HG03095 (cell line): ENCODE data around the gene SLC24A5.
A peak's percentile ranks its signal among the peaks of the same experiment; 100 is the strongest.

Source experiments
- ATAC-seq: cut with Tn5 transposase; IDR thresholded peaks from one replicate; pipeline ENCODE4 v1.9.1; 2021; ENCODE audit warnings: moderate library complexity; ENCODE audit not compliant: unreplicated experiment

The SLC24A5 gene

DNA sequence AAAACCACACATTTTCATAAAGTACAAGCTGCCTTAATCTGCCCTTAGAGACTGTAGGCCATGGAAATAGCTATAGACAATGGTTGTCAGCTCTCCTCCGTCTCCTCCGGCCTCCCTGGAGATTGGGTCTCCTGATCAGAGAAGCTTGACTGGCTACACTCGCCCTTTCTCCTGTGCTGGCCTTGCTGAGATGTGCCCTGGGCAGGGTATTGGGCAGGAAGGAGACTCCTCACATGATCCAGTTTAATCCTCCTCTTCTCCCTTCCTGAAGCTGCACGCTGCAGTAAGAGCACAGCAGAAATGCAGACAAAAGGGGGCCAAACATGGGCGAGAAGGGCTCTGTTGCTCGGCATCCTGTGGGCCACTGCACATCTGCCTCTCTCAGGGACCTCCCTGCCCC, at the start of gene SLC24A5:
Gene SLC24A5 (plus strand): TSS at position 246 of the 400 bp plus-strand sequence. CDS start 55 bp downstream, at position 301.
- ATAC-seq = no peak

DNA sequence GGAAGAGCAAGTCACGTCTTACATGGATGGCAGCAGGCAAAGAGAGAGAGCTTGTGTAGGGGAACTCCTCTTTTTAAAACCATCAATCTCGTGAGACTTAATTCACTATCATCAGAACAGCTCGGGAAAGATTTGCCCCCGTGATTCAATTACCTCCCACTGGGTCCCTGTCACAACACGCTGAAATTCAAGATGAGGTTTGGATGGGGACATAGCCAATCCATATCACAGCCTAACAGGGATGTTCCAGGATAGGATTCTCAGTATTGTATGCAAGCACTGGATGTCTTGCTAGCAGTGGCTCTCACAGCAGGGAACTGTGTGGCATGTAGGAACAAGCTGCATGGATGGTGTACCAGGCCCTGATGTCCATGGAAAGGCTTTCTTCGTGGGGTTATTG, 47.8 kb upstream of the SLC24A5 start:
- ATAC-seq = no peak

DNA sequence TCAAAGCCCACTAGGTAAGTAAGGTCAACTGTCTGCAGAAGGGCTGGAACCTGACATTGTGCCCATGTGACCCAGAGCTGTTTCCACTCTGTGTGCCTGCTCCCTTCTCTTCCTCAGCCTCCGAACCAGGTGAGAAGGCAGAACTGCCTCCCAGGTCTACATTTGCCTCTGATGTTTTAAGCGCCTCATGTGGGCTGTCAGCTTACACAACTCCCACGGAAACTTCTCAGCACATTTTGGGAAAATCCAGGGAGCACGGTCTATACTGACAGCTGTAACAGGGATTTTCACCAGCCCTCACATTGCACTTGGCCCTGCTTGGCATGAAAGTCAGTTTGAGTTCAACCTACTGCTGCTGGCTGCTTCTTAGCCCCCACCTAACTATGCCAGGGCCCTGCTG, 46.9 kb upstream of the SLC24A5 start:
- ATAC-seq = no peak

DNA sequence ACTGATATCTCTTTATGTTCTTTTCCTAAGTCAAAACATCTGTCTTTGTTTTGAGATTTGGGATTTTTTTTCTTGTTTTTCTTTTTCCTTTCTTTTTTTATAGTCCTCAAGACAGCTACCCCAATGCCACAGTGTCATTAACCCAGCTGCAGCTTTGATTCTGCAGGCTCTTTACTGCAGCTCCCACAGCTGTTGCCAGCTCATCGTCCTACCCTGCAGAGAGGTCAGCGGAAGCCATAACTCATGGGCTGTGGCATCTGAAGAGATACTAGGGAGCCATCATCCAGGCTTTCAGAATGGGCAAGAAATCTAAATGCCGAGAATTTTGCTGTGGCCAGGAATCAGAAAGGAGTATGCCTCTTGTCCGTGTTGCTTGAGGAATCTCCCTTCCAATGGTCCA, 44.3 kb upstream of the SLC24A5 start:
- no peak for ATAC-seq

DNA sequence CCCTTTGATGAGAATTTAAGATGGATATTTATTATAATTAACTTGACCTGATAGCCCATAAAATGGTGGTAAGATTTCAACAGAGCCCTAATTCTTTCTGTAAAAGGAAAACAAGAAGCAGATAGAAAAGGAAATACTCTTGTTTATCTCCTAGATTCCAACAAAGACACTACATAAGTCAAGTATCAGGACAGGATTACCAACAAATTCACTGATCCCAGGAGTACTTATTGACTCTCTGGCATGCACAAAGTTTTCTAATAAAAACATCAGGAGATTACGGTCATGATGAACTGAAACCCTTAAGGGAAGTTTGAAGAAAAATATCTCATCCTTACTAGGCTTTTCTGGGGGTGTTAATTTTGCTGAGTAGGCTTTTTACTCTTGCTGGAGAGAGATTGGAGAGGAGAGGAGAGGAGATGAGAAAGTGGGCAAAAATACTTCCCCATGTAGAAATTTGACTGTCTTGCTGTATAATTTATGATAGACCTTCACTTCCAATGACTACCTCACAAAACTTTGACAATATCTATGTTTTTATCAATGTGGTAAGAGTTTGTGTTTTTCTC, 43.1 kb upstream of the SLC24A5 start:
- no peak for ATAC-seq

DNA sequence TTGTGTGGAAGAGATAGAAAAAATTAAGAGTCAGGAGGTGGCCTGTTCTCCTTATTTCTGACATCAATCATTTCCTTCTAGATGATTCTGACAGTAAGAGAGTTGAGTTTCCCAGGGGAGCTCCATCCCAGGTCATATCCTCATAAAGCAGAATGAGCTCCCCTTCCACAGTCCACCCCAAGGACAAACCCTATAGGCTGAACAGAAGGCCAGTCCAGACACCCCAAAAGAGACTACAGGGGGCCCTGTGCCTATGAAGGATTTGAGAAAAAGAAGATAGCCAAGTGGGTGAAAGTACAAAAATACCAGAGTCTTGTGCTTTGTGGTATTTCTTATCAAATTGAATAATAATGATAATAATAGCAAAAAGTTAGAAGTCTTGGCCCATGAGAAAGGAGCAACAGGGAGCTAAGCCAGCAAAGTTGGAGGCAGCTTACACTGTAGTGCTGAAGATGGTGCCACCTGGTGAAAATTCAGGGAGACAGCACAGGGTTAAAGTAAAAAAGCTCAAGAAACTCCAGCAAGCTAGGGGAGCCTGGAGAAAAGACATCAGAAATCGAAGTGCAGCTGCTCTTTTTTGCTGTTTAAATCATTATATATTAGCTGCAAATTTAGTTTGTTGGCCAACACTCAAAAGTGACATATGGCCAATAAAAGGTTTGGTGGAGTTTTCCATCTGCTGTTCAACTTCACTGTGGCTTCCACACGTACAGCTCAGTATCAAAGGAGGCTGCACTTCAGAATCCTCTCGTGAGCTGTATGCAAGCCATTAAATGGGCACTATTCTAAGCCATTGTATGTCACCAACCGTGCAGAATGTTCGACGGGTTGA, 35.8 kb upstream of the SLC24A5 start:
- ATAC-seq = no peak

DNA sequence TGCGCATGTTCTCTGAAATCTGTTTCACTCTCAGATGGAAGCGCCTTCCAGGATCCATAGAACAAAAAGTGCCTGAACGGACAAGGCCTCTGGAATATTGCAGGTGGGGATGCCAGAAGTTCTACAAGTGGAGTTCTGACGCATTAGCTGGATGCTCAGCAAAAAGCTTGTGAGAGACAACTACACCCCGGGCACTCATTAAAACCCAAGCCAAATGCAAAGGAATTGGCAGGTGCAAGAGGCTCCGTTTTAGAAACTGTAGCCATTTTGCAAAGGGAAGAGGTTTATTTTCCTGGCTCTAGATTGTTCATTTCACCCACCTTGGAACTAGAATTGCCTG, 35.2 kb upstream of the SLC24A5 start:
- ATAC-seq = no peak

DNA sequence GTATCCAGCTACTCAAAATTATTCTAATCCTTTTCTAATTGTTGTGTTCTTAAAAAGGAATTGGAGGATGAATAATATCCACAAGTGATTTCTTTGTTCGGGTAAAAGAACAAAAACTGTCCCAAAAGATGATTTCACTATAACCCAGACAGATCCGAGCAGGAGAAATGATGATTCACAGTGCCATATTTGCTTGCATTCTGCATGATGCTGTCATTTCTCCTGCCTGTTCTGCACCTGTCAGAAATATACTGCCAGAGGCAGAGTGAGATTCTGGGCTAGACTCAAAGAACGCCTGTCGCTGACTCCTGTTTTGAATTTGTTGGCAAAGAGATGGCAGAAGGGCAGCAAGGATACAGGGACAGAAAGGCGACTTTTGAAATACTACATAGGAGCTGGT, 34.7 kb upstream of the SLC24A5 start:
- ATAC-seq = no peak

DNA sequence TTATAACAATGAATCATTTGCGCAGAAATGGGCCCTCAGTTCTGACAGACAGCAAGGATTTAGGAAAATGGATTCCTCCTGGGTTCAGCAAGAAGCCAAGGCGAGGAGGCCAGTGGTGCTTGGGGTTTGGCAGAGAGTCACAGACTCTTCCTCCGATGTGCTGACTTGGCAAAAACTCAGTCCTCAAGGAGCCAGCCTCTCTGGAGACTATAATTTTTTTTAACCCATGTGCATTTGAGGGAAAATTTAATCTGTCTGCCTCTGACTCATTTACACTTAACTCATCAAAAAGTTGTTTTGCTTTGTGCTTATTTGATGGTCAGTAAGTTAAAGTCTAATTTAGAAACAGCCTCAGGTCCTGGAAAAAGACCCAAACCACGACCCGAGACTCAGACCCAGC, 34.2 kb upstream of the SLC24A5 start:
- ATAC-seq = no peak

DNA sequence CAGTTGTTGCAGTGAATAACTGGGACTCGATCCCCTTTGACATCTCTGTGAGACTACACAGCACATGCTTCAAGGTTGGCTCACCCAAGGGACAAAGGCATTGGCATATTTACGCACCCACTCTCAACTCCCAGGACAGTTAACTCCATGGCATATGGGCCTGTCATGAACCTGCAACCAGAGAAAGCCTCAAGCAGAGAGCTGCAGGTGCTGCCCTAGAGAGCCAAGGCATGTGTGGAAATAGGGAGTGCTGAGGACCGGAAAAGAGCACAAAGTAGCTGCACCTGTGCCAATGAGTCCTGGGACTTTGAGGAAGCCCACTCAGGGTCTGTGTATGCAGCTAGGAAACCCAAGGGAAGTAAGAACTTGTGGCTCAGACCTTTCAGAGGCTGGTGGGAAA, 32.9 kb upstream of the SLC24A5 start:
- no peak for ATAC-seq

DNA sequence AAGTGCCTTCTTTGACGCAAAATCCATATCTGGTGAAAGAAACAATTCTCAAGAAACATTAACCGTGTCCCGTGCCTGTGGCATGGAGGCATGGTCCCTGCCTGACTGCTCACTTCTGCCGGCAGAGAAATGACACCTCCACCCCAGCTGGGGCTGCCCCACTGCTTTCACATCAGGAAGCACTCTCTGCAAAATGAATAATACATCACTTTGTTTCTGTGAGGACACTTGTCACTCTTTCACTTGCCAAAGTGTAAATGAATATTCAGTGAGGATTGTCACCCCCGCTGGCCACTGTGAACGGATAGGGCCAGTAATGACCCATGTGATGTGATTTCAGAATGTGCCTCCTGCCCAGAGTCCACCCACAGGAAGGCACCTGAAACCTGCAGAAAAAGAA, 31.1 kb upstream of the SLC24A5 start:
- ATAC-seq = peak; percentile 60

DNA sequence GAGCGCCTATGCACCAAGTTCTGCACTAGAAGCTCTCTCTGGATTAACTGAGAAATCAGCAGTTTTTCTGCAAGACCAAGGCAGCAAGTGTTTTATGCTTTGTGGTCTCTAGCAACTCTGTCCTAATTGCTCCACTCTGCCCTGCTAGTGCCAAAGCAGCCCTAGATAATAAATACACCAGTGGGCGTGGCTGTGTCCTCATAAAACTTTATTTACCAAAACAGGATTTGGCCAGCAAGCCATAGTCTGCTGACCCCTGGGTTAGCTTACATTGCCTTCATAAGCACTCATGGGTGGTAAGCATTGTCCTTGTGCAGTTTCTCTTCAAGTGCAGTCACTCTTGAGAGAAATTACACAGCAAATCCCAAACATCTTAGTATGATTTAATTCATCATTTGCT, 30.7 kb upstream of the SLC24A5 start:
- ATAC-seq = no peak

DNA sequence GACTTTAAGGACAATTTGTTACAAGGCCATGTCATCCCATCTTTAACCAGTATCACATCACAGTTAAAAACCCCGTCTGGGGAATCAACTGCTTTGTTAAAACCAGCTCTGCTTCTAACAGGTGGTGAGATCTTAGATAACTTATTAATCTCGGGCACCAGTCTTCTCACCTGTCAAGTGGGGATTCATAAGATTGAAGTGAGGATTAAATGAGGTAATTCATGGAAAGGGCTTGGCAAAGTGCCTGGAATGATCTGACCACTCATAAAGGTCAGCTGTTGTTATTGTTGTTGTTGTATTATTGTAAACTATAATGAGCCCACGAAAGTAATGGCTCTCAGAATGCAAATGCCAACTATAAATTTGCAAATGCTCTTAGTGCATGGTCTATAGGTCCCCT, 30.1 kb upstream of the SLC24A5 start:
- ATAC-seq = no peak

DNA sequence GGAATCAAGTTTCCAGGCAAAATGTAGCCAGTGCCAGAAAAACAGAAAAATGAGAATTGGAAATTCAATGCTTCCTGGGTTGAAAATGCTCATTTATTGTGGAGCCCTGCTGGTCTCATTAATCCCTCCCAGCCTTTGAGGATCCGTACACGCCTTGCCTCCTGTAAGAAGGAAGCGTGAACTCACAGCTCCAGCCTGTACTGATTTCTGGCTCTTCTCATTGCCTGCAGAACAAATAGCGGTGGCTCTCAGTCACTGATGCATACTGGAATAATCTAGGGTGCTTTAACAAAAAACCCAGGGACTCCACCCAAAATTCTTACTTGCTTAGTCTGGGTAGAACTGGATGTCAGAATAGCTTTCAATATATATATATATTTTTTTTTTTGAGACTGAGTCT, 29.3 kb upstream of the SLC24A5 start:
- no peak for ATAC-seq

DNA sequence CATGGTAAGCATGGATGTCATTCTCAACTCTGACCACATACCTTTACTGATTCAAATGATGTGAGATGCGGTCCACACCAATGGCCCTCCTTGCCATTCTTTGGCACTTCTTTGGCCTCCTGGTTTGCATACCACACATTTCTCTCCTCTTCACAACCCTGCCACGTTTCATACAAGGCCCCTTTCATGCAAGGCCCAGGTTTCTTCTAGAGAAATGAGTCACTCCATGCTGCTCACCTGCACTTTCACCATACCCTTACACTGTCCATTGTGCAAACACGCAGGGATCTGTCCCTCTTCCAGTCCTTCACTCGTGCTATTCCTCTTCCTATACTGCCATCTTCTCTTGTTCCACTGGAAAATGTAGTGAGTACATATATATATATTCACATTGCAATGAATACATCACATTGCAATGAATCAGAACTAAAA, 24.4 kb upstream of the SLC24A5 start:
- ATAC-seq = peak; percentile 87

DNA sequence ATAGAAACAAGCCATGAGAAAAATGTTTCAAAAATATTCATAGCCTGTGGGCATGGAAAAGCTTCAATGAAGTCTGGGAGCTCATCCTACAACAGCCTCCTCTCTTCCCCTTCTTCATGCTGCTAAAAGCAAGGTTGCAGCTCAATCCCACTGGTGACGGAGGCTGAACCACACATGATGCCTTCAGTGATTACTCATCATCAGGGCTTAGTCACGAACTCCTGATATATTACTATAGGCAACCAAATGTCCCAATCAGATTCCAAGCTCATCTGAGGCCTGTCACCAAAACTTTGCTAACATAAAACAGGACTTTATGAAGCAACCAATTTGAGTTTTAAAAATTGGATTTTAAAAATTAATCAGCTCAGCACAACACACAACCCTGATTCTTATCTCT, 24.0 kb upstream of the SLC24A5 start:
- ATAC-seq = no peak

DNA sequence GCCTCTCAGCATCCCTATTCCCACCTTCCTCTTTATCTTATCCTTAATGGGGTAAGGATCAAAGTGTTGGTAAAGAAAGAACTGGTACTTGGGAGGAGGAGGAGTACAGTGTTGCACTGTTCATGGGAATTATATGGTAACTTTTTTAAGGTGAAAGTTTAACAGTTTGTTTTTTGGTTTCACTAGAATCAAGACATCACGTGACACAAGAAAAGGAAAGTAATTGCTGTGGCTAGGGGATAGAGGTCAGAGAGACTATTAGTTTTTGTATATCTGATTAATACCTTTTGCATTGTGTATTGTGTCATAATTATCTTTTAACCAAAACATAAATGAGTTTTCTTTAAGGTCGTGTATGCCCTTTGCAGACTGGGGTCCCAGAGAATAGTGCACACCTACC, 23.5 kb upstream of the SLC24A5 start:
- no peak for ATAC-seq

DNA sequence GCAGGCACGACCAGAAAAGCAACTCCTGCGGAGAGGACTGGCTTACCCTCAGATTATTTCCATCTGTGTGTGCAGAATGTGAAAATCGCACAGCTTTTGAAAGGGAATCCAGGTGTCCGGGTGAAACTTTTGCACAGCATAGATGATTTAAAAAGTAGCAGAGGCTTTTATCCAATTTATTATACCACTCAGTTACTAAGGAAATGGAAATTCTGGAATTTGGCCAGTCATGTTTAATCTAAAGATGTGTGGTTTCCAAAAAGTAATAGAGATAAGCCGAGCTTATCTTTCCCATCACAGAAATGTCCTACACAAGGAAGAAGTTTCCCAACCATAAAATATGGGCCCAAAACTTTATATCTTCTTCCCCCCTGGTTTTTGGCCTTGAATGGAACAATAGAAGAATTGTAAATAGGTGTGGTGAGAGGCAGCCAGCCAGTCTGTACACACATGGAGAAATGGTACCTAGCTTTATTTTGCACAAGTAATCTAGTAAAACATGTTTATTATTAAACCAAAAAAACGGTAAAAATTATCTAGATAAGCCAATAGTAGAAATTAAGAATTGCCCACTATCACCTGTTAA, 19.3 kb upstream of the SLC24A5 start:
- ATAC-seq = no peak

DNA sequence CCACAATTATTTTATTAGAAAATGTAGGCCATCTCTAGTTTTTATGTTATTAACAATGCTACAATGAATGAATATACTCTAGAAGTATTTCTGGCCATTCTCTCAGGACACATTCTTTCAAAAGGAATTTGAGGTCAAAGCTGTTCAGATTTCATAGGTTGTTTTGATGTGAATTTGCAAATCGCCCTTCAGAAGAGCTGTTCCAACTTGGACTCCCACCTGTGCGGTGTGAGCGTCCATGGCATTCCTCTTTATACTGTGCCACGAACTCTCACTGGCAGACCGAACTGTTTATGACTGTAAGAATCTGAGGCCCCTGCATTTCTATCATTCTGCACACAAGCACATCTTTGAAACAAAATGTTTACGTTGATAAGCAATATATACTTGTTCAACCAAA, 18.6 kb upstream of the SLC24A5 start:
- ATAC-seq = no peak

DNA sequence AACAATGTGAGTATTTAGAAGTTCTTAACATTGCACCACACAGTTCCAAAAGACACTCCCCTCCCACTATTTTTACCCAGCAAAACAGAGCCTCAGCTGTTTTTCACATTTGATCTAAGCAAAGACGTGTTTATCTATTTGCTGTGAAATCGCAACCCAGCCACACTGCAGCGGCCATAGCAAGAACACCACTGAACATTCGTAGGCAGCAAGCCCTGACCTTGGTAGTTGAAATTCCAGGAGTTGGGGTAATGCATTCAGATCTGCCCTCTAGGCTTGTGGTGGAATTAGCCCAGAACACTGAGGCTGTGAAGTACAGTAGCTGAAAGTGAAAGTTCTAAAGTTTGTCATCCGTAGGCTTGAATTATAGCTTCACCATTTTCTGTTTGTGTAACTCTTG, 17.1 kb upstream of the SLC24A5 start:
- no peak for ATAC-seq

DNA sequence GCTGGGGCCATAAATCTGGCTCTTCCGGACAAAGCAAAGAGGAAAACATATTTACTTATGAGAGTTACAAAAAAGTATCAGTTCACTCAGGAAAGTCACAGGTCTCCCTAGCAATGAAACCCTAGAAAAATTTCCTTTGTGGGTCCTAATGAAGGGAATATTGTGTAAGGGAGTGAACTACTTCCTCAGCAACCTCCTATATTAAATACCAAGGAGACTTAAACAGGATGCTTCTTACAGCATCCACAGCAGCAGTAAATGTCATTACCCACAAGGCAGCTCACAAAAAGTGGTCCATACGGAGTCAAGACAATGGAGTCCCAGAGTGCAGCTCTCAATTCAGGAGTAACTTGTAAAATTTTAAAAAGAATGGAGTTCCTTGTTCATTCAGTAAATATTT, 14.9 kb upstream of the SLC24A5 start:
- ATAC-seq = no peak

DNA sequence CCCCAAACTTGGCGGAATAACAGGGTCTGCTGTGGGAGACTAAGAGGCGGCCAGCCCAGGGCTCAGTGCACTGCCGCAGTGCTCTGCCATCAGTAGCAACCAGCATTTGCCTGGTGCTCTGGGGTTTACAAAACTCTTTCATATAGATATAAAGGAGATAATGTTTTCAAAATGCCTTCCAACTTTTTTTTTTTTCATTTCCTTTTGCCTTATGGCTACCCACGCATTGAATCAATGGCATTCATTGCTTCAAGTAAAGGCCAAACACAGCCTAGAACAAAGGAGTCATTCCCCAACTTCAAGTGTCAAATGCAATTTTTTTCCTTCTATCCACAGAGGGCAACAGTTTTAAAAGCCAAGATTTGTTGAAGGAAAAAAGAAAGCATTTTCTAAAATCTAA, 11.6 kb upstream of the SLC24A5 start:
- ATAC-seq = no peak
